GM19025 (cell line): Measurements from ENCODE around the gene FBP2.

Source experiments
- ATAC-seq: cut with Tn5 transposase; IDR thresholded peaks from one replicate; pipeline ENCODE4 v1.9.1; 2021; ENCODE audit warnings: mild to moderate bottlenecking, low read depth, moderate library complexity; ENCODE audit not compliant: unreplicated experiment

FBP2 gene

GRCh38 chr9:94593459-94594345 is at the start of gene FBP2:
TSS of gene FBP2 (minus strand) at chr9:94593824. CDS start at chr9:94593726, 98 bp downstream.
- ATAC-seq: no peak

DNA sequence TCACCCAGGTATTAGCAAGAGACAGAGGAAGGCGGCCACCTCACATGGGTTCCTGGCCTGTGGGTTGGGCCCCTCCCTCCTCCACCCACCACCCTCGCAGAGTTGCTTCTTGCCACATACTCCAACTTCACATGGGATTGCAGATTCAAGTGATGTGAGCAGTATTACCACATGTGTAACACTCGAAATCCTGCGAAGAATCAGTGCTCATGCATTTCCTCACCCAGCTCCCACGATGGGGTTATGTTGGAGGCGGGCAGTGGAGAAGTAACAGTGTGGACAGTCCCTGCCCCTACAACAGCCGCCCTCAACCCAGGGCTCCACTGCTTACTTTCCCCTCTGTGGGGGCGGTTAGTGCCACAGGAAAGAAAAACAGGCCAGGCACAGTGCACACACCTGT is 49.6 kb upstream of the FBP2 start:
- ATAC-seq: no peak

DNA sequence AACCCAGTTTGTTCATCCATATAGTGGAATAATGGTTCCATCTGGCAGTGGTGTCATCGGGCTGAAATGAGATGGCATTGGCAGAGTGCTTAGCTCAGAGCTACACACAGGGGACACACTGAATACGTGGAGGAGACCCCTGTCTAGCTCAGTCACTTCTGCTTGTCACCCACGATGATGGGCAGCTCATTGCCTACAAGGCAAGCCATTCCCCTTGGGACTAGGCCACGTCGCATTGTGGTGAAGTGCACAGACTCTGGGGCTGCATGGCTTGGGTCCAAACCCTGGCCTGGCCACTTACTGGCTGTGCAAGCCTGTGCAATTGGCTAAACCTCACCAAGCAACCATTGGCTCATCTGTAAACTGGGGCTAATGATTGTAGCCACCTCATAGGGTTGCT is 48.9 kb upstream of the FBP2 start:
- no peak for ATAC-seq

- ATAC-seq: no peak
Measured at GRCh38 chr9:94639999-94640376, 46.4 kb upstream of the FBP2 start.

DNA sequence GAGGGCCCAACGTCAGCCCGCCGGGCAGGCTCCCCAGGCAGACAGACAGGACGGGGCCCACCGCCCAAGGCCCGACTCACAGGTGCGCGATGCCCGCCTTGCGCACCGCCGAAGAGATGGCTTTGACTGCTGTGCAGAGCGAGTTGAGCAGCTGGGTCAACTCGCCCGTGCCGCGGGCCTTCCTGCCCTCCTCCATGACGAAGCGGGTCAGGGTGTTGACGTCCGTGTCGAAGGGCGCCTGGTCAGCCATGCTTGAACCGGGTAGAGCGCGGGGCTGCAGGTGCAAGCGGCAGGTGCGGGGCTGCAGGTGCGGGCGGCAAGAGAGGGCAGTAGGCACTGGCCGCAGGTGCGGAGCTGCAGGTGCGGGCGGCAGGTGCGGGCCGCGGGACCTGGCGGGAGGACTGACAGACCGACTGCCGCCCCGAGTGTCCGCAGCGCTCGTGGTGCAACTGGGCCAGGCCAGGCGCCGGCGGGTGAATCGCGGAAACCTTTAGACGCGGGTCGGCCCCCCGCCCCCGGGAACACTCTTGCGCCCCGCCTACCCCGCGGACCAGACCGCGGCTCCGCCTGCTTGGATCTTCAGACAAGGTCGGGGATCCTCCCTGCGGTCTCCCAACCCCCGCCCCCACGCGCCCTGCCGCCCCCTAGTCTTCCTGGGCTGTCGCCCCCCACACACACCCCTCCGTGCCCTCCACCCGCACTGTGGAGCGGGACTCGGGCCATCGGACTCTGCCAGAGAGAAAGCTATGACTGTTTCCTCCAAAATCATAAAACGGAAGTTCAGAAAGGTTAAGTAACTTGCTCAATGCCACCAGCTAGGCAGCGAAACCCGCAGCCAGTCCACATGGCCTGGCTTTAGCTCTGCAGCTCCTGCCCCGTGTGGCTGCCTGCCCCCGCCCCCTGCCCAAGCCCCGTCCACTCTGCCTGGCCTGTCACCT is 45.7 kb upstream of the FBP2 start, which contains the start of gene FBP1:
FBP1 (minus strand) TSS at position 458 of the 938 bp plus-strand sequence; CDS start at position 250, 208 bp downstream.
- ATAC-seq: no peak

DNA sequence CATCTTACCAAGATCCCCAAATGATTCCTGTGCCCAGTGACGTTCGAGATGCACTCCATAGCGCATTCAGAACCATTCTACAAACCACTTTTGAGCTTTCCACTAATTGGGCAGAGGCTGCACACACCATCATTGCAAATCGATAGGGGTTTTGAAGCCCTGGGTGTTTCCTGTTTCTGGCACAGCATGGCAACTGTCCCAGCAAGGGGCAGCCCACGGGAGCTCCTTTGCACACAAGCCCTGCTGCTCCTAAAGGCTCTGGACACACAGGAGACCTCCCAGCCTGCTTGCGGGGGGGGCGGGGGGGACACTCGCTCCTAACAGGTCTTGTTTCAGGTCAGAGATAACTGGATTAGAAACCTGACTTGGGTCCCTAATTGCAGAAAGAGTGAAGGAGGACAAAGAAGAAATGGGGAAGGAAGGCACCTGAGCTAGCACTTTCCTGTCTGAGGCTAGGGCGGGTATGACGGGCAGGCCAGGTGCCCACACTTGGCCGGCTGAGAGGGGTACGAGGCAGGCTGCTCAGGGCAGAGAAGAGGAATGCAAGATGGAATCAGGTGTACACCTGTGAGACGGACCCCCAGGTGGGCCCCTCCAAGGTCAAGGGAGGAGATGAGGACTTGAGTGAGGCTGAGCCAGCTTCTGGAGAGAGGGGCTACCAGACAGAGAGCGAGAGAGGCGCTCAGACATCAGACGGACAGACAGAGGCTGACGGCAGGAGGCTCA is 44.9 kb upstream of the FBP2 start:
- ATAC-seq: no peak

DNA sequence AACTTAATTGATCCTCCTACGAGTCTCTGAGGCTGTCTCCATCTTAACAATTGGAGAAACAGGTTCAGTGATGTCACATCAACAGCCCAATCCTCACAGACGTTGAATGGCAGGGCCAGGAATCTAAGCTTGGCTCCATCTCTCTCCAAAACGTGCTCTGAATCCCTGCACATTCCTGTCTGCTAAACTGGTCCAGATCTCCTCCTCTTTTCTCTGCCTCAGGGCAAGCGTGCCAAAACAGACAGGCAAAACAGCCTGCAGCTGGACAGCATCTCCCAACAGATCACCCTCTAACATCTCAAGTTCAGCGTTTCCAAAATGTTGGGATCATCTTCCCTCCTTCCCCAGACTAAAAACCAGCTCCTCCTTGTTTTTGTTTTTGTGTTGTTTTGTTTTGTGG is 39.1 kb upstream of the FBP2 start:
- ATAC-seq: no peak

DNA sequence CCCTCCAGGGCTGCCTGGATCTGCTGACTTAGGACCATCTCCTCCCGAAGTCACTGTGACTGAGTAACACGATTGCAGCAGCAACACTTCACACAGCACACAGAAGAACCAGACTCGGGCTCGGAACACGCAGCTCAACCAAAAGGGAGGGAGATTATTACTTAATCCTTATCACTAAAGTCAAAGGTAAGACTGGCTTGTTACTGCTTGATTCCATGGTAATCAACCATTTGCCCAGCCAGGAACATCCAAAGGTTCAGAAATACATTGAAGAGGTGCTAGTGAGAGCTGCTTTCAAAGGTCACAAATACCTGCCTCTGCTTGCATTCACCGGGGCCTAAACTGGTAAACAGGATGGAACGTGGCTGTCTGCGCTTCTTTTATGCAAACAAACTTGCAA is 38.0 kb upstream of the FBP2 start:
- no peak for ATAC-seq

GRCh38 chr9:94630833-94631232 is 37.2 kb upstream of the FBP2 start:
- no peak for ATAC-seq

GRCh38 chr9:94630281-94630680 is 36.7 kb upstream of the FBP2 start:
- no peak for ATAC-seq

GRCh38 chr9:94627287-94627686 is 33.7 kb upstream of the FBP2 start:
- ATAC-seq: no peak

GRCh38 chr9:94625835-94626234 is 32.2 kb upstream of the FBP2 start:
- no peak for ATAC-seq

DNA sequence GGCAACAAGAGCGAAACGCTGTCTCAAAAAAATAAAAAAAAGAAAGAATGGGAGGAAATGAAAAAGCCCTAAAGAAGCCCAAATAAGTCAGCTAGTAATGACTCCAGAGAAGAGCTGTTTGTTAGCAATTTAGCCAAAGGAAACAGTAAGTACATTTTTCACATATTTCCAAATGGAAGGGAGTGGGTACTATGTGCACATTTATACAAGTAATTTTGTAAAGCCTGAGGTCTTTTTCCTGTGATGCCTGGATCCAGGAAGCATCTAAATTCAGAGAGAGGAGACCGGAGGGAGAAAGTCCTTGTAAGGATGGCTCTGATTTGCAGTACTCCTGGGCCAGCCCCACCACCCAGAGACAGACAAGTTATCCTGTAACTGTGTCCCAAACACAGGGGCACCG is 31.0 kb upstream of the FBP2 start:
- no peak for ATAC-seq

GRCh38 chr9:94623253-94623652 is 29.6 kb upstream of the FBP2 start:
- ATAC-seq: no peak

DNA sequence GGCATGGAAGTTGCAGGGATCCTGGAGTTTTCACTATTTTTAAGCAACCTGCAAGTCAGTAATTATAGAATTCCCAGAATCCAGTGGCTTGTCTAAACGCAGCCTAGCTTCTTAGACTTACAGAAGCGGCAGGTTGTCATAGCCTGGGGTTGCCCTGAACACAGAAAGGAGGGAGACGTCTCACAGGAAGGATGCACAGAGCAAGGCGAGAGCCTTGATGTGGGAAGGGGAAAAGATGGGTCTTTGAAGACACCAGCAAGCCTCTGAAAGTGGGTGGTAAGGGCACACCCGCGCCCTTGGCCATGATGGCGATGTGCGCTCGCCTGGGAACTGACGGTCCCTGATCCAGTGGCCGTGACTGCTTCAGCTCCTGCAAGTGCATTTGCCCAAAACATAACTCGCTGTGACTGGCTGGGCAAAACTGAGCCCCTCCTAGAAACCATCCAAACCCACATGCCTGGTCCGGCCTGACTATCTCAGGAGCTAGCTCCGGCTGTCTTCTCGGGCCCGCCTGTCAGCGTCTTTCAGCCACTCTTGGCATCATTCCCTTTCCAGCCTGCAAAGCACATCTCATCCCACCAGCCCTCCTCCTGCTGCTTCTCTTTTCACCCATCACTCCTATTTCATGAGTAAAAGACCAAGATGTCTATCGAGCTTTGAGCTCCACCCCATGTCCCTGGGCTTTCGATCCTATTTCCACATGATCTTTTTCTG is 28.6 kb upstream of the FBP2 start:
- ATAC-seq: no peak

DNA sequence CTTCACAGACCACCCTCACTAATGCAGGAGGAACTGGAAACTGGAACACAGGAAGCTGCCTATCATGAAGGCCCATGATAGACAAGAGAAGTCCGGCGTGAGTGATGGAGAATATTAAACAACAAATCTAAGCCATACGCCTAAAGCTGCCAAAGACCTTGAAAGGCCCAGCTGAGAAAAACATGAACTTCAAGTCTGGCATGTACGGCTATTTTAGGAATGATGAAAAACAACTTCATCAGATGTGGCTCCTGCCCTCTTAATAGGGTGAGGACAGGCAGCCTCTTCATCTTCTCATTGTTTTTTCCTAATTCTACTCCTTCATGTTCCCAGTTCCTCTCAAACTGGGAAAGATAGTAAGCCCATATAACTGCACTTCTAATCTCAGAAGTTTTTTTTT is 25.4 kb upstream of the FBP2 start:
- ATAC-seq: no peak

DNA sequence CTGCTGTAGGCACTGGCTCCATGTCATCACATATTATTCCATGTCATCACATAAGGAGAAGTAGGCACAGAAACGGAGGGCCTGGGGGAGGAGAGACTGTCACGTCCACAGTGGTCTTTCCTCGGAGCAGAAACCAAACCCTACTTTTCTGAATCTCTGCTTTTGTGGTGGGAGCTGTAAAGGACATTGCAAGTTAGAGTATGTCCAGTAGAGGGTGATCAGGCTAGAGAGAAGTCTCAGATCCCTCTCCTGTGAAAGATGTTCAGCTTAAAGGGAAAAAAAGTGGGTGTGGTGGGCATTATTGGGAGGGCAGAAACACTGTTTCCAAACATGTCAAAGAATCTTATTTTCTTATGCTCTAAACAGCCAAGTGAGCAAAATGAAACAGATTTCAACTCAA is 19.4 kb upstream of the FBP2 start:
- no peak for ATAC-seq

DNA sequence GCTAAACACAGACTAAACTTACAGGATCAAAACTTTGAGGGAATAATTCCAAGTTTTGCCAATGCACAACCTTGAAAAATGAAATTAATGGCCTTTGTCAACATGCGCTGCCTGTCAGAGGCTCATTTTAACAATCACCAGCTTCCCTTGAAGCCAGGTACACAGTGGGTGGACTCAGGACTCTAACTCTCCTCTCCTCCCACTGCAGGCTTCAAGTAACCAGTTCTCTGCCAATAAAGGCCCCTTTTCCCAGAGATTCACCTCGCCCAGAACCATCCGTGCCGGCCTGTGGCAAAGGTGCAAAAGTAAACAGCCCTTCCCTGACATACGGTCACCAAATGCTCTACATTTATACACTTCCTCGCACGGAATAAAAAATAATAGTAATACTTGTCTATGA is 18.4 kb upstream of the FBP2 start:
- ATAC-seq: no peak

DNA sequence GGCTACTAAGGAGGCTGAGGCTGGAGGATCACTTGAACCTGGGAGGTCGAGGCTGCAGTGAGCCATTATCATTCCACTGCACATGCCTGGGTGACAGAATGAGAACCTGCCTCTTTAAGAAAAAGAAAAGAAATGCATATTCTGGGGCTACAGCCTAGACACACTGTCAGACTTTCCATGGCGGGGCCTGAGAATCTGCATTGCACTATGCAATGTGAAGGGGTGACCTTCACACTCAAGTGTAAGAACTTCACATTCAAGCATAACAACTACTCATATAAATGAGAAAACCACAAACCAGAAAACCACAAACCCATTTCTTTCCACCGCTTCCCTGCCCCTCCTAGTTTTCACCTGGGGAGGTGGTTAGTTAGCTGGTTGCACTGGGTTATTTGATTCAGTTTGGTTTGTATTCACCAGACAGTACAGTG is 18.0 kb upstream of the FBP2 start:
- no peak for ATAC-seq

GRCh38 chr9:94610181-94610606 is 16.6 kb upstream of the FBP2 start:
- no peak for ATAC-seq
